GM23338 (cell line): Measurements from ENCODE around the gene HMX2. TPM values are rescaled to one million over a fixed set of nuclear protein-coding genes. Genes with fewer than 3 reads are reported as not detected.

ENCODE experiments used
- ATAC-seq: fragments of 200-7000 bp; cut with Tn5 transposase; 3 replicates; pipeline ENCODE4 v1.9.1; 2020
- DNase-seq: peaks from one replicate; pipeline ENCODE4 v3.0.0-alpha.2; 2015; ENCODE audit warnings: low spot score
- H2AFZ ChIP-seq: fragments of 200-600 bp; sonication (generic); 2 replicates; pipeline ENCODE4 v1.8.0; 2016; ENCODE audit warnings: antibody characterized with exemption, mild to moderate bottlenecking, moderate library complexity
- H3F3A ChIP-seq: fragments of 200-600 bp; sonication (generic); replicated peaks from 2 replicates; pipeline ENCODE4 v1.8.0; 2017; ENCODE audit warnings: antibody characterized with exemption, mixed run types, low read depth
- H3K27ac ChIP-seq: fragments of 200-600 bp; sonication (generic); 2 replicates; pipeline ENCODE4 v1.6.1; 2016; ENCODE audit warnings: low read depth
- H3K27me3 ChIP-seq: fragments of 200-600 bp; sonication (generic); 2 replicates; pipeline ENCODE4 v1.8.0; 2016; ENCODE audit warnings: mild to moderate bottlenecking, mixed run types, moderate library complexity; ENCODE audit not compliant: insufficient read depth
- H3K36me3 ChIP-seq: fragments of 200-600 bp; sonication (generic); 2 replicates; pipeline ENCODE4 v1.8.0; 2016; ENCODE audit warnings: mild to moderate bottlenecking; ENCODE audit not compliant: insufficient read depth
- H3K4me1 ChIP-seq: fragments of 200-600 bp; sonication (generic); 2 replicates; pipeline ENCODE4 v1.8.0; 2016; ENCODE audit warnings: mild to moderate bottlenecking, moderate library complexity; ENCODE audit not compliant: insufficient read depth
- H3K4me2 ChIP-seq: fragments of 200-600 bp; sonication (generic); 2 replicates; pipeline ENCODE4 v1.7.1; 2017; ENCODE audit warnings: mixed run types
- H3K4me3 ChIP-seq: fragments of 200-600 bp; sonication (generic); 2 replicates; pipeline ENCODE4 v1.6.1; 2016; ENCODE audit warnings: mixed run types
- H3K79me2 ChIP-seq: fragments of 200-600 bp; sonication (generic); replicated peaks from 2 replicates; pipeline ENCODE4 v1.8.0; 2017; ENCODE audit warnings: mild to moderate bottlenecking; ENCODE audit not compliant: insufficient read depth
- H3K9me2 ChIP-seq: fragments of 200-600 bp; sonication (generic); 2 replicates; pipeline ENCODE4 v1.8.0; 2017; ENCODE audit not compliant: insufficient read depth
- H4K20me1 ChIP-seq: fragments of 200-600 bp; sonication (generic); replicated peaks from 2 replicates; pipeline ENCODE4 v1.8.0; 2017; ENCODE audit warnings: mild to moderate bottlenecking; ENCODE audit not compliant: insufficient read depth
- H3K27ac Mint-ChIP-seq: 2 replicates; pipeline ENCODE4 v1.8.0; 2020; ENCODE audit warnings: inconsistent platforms, mild to moderate bottlenecking, moderate library complexity, mixed read lengths
- H3K27me3 Mint-ChIP-seq: 3 replicates; pipeline ENCODE4 v1.8.0; 2022; ENCODE audit warnings: low read depth, mild to moderate bottlenecking, moderate library complexity, mixed read lengths, inconsistent platforms; ENCODE audit not compliant: insufficient read depth, poor library complexity
- H3K36me3 Mint-ChIP-seq: 3 replicates; pipeline ENCODE4 v1.8.0; 2021; ENCODE audit warnings: low read depth, mild to moderate bottlenecking, inconsistent platforms, moderate library complexity, mixed read lengths
- H3K4me1 Mint-ChIP-seq: 3 replicates; pipeline ENCODE4 v1.8.0; 2020; ENCODE audit warnings: mild to moderate bottlenecking, inconsistent platforms, mixed read lengths
- H3K4me3 Mint-ChIP-seq: 3 replicates; pipeline ENCODE4 v1.8.0; 2021; ENCODE audit warnings: moderate library complexity, mild to moderate bottlenecking, inconsistent platforms, mixed read lengths
- H3K9me3 Mint-ChIP-seq: 3 replicates; pipeline ENCODE4 v1.8.0; 2020; ENCODE audit warnings: moderate library complexity, mild to moderate bottlenecking, inconsistent platforms, mixed read lengths
- CTCF ChIP-seq, 2 experiments: fragments of 200-600 bp in 1 of 2; sonication (generic) in 1 of 2; conservative IDR thresholded peaks; 2 replicates each; pipeline versions ENCODE4 v1.5.1 to v1.6.1; 2016 to 2017; ENCODE audit warnings: antibody characterized with exemption in 2 of 2, low read depth in 2 of 2, mild to moderate bottlenecking in 2 of 2, moderate library complexity in 1 of 2
- ETS1 ChIP-seq: IDR thresholded peaks from 2 replicates; pipeline ENCODE4 v1.6.1; 2016; ENCODE audit warnings: antibody characterized with exemption
- EZH2phosphoT487 ChIP-seq: fragments of 200-600 bp; sonication (generic); IDR thresholded peaks from one replicate; pipeline ENCODE4 v1.8.1; 2018; ENCODE audit warnings: antibody characterized with exemption; ENCODE audit not compliant: unreplicated experiment
- POLR2AphosphoS5 ChIP-seq: IDR thresholded peaks from 2 replicates; pipeline ENCODE4 v1.6.1; 2016; ENCODE audit warnings: antibody characterized with exemption, low read depth
- STAT1 ChIP-seq: IDR thresholded peaks from one replicate; pipeline ENCODE4 v1.6.1; 2016; ENCODE audit warnings: antibody characterized with exemption; ENCODE audit not compliant: unreplicated experiment
- polyA plus RNA-seq: library from polyadenylated mRNA; unstranded; fragments of >200 nt; fragmentation: Nextera tagmentation; extraction: Ambion mirVana; gene quantifications from 2 replicates; pipeline ENCODE4 v1.2.1, GENCODE V29; 2016
- total RNA-seq: library from RNA; depleted of rRNA; stranded (reverse); fragments of >200 nt; shearing (Covaris generic); gene quantifications from 2 replicates; pipeline ENCODE4 v1.2.3, GENCODE V29; 2014
- TF ChIP-seq, protein P1 (sequence below): IDR thresholded peaks from one replicate; pipeline ENCODE4 v1.6.1; 2018; ENCODE audit warnings: antibody characterized with exemption; ENCODE audit not compliant: unreplicated experiment

HMX2 gene
- total and polyA plus RNA-seq, 2 experiments from 2014 or later: 2.6 to 3.4 TPM

DNA sequence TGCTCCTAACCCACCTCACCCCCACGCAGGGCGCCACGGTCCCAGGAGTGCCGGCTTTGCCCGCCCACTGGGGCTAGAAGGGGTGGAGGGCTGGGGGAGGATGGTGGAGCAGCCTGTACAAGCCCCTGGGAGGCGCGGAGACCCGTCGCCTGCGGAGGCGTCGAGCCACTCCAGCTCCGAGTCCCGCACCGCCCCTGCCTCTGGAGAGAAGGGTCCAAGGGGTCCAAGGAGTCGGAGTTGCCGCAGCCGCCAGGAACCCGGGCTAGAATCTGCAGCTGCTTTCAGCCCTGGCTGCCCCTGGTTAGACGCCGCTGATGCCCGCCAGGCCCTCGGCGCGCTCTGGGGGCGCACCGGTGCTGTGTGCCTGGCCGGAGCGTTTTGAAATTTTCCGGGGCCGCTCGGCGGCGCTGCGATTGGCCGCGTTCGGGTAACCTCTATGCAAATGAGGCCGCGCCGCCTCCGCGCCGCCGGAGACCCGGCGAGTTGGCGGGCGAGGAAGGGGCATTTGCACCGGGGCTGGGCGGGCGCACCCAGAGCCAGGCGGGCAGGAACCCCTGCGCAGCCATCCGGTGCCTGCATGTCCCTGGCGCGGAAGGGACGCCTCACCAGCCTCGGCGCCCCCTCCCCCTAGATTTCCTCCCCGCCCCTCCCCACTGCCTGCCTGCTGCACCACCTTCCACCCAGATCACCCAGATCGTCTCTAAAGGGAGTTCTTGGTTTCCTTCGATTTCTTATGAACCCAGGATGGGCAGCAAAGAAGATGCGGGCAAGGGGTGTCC is at the start of gene HMX2 (continued):
- TF ChIP-seq STAT1: no peak

DNA sequence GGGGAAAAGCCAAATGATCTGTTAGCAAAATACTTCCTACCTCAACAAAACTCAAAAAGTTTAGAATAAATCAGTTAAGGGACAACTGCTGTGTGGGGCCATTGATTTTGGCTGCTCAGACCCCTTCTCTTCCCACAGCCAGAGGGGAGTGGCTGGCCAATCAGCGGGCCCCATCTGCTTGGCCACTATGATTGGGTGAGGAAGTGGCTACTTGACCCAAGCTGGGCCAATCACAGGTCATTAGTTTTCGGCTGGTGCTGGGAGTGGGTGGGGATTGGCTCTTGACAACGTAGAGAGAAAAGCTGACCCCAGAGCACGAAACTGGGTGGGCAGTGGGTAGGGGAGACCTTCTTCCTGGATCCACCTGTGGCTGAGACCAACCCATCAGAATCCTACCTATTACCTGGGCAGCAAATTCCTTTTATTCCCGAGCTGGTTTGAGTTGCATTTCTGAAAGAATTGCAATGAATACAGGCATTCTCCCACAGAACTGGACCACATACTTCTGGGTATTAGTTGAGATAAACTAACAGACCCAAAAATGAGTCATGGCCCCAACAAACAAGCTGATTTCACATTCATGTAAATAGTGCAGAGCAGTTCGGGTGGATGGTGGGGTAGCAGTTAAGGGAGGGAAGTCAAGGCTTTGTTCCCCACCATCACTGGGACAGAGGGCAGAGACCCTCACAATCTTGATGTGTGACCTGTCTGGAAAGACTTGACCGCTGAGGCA is 47.7 kb upstream of the HMX2 start:
- Histone ChIP-seq H3K4me3 (no peak overlapping the region), H3K4me2 (no peak overlapping the region), H4K20me1 (no peaks in the 10 kb centered on the region), H3F3A (no peaks in the 10 kb centered on the region), H3K9me2 (no peaks in the 10 kb centered on the region), H3K27me3 (no peaks in the 10 kb centered on the region), H3K27ac (no peak overlapping the region), H3K4me1 (peaks cover 13% of the 10 kb centered on the region; the same call in 1 of the 2 replicates), H3K36me3 (no peaks in the 10 kb centered on the region), H2AFZ (no peak overlapping the region), H3K79me2 (no peaks in the 10 kb centered on the region)
- no peaks in the 10 kb centered on the region for H3K36me3 Mint-ChIP-seq
- H3K4me3 Mint-ChIP-seq: no peak overlapping the region
- ATAC-seq (no peak), DNase-seq (peak; percentile 15)
- H3K4me1 Mint-ChIP-seq: peaks cover 19% of the 10 kb centered on the region
- TF ChIP-seq, protein P1, sequence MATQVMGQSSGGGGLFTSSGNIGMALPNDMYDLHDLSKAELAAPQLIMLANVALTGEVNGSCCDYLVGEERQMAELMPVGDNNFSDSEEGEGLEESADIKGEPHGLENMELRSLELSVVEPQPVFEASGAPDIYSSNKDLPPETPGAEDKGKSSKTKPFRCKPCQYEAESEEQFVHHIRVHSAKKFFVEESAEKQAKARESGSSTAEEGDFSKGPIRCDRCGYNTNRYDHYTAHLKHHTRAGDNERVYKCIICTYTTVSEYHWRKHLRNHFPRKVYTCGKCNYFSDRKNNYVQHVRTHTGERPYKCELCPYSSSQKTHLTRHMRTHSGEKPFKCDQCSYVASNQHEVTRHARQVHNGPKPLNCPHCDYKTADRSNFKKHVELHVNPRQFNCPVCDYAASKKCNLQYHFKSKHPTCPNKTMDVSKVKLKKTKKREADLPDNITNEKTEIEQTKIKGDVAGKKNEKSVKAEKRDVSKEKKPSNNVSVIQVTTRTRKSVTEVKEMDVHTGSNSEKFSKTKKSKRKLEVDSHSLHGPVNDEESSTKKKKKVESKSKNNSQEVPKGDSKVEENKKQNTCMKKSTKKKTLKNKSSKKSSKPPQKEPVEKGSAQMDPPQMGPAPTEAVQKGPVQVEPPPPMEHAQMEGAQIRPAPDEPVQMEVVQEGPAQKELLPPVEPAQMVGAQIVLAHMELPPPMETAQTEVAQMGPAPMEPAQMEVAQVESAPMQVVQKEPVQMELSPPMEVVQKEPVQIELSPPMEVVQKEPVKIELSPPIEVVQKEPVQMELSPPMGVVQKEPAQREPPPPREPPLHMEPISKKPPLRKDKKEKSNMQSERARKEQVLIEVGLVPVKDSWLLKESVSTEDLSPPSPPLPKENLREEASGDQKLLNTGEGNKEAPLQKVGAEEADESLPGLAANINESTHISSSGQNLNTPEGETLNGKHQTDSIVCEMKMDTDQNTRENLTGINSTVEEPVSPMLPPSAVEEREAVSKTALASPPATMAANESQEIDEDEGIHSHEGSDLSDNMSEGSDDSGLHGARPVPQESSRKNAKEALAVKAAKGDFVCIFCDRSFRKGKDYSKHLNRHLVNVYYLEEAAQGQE: no peak
- TF ChIP-seq POLR2AphosphoS5 (no peak), EZH2phosphoT487 (no peak), STAT1 (no peak), ETS1 (no peak)
- no peak overlapping the region for H3K27ac Mint-ChIP-seq
- no peaks in the 10 kb centered on the region for H3K9me3 Mint-ChIP-seq
- peaks cover 9% of the 10 kb centered on the region for H3K27me3 Mint-ChIP-seq

- no peaks in the 10 kb centered on the region for H3K9me3 Mint-ChIP-seq
- Histone ChIP-seq H2AFZ (no peak overlapping the region), H3K4me2 (no peak overlapping the region), H3K4me1 (peaks cover 13% of the 10 kb centered on the region; the same call in 1 of the 2 replicates), H3K36me3 (no peaks in the 10 kb centered on the region), H3K79me2 (no peaks in the 10 kb centered on the region), H4K20me1 (no peaks in the 10 kb centered on the region), H3K27me3 (no peaks in the 10 kb centered on the region), H3K27ac (no peak overlapping the region), H3F3A (no peaks in the 10 kb centered on the region), H3K9me2 (no peaks in the 10 kb centered on the region), H3K4me3 (no peak overlapping the region)
- no peak for ATAC-seq
- H3K4me3 Mint-ChIP-seq: no peak overlapping the region
- DNase-seq: no peak
- H3K27me3 Mint-ChIP-seq: peaks cover 11% of the 10 kb centered on the region
- H3K36me3 Mint-ChIP-seq: no peaks in the 10 kb centered on the region
- H3K27ac Mint-ChIP-seq: no peak overlapping the region
- H3K4me1 Mint-ChIP-seq: peaks cover 19% of the 10 kb centered on the region
- TF ChIP-seq, protein P1: no peak
- TF ChIP-seq CTCF (conservative IDR thresholded peaks at IDR 0.05; ENCODE audit: low read depth in 2 of 2): peak in 1 of 2 experiments; percentile 8; a peak in 1 of 4 replicates
Observed at GRCh38 chr10:123101872-123102271, 46.1 kb upstream of the HMX2 start.
